Endothelial cell of umbilical vein (primary cell): Measurements from ENCODE around the gene UNC5C. TPM values are rescaled to one million over a fixed set of nuclear protein-coding genes. Genes with fewer than 3 reads are reported as not detected.
A peak's percentile ranks its signal among the peaks of the same experiment; 100 is the strongest.

Source experiments
- BruUV-seq: library from RNA; stranded (reverse); fragments of 400-500 nt; replicated peaks from 2 replicates; lab custom pipeline; 2021; lab: Mats Ljungman, UMichigan
- CTCF ChIA-PET: fragments of 300-600, 350-600 bp; sonication (Branson Sonifier 250); formaldehyde crosslinking; loops from one replicate; lab custom pipeline; 2021; ENCODE audit warnings: antibody characterized with exemption, inconsistent platforms; lab: Charles Lee
- POLR2A ChIA-PET: fragments of 300-600, 350-600 bp; sonication (Branson Sonifier 250); formaldehyde crosslinking; loops from one replicate; lab custom pipeline; 2021; ENCODE audit warnings: antibody characterized with exemption, inconsistent platforms; lab: Charles Lee
- DNase-seq: peaks from one replicate; pipeline ENCODE4 v3.0.0-alpha.2; 2011; ENCODE audit warnings: low read depth, low spot score
- FAIRE-seq: peaks from 2 replicates; lab custom pipeline; 2011; peaks lifted over from hg19 to GRCh38; lab: Jason Lieb, UNC
- H2AFZ ChIP-seq: 2 replicates; pipeline ENCODE4 v1.6.0; 2012; ENCODE audit warnings: low read depth, low read length, control low read depth, inconsistent platforms
- H3K27ac ChIP-seq: 2 replicates; pipeline ENCODE4 v1.5.1; 2011; ENCODE audit warnings: low read depth, mild to moderate bottlenecking, control low read depth, low read length, moderate library complexity; ENCODE audit not compliant: insufficient read depth
- H3K27me3 ChIP-seq, 2 experiments: 2 replicates each; pipeline versions ENCODE4 v1.6.0 to v1.6.1; 2011; ENCODE audit warnings: low read length in 2 of 2, mixed read lengths in 1 of 2; ENCODE audit not compliant: control insufficient read depth in 2 of 2, insufficient read depth in 2 of 2
- H3K36me3 ChIP-seq, 2 experiments: 2 replicates in 1 of 2; 3 replicates in 1 of 2; pipeline ENCODE4 v1.5.1; 2011; ENCODE audit warnings: low read length in 2 of 2, mild to moderate bottlenecking in 1 of 2, moderate library complexity in 1 of 2; ENCODE audit not compliant: control insufficient read depth in 2 of 2, insufficient read depth in 2 of 2; ENCODE audit errors: extremely low read depth in 1 of 2
- H3K4me1 ChIP-seq: 3 replicates; pipeline ENCODE4 v1.5.1; 2011; ENCODE audit warnings: mild to moderate bottlenecking, low read length; ENCODE audit not compliant: control insufficient read depth, insufficient read depth; ENCODE audit errors: extremely low read depth
- H3K4me2 ChIP-seq: 2 replicates; pipeline ENCODE4 v1.6.1; 2011; ENCODE audit warnings: low read length, control low read depth, mixed read lengths; ENCODE audit not compliant: insufficient read depth
- H3K4me3 ChIP-seq, 3 experiments: fragments of 200-600 bp in 1 of 3; sonication (generic), shearing (Covaris generic) in 1 of 3; replicated peaks in 1 of 3; 2 replicates each; pipeline ENCODE4 v1.5.1; 2011 to 2016; ENCODE audit warnings: control low read depth in 3 of 3, low read length in 3 of 3, mild to moderate bottlenecking in 2 of 3, inconsistent platforms in 1 of 3, low read depth in 1 of 3, moderate library complexity in 1 of 3; ENCODE audit not compliant: insufficient read depth in 1 of 3
- H3K79me2 ChIP-seq: 2 replicates; pipeline ENCODE4 v1.6.0; 2012; ENCODE audit warnings: low read length, inconsistent platforms; ENCODE audit not compliant: control insufficient read depth, insufficient read depth
- H3K9ac ChIP-seq: replicated peaks from 2 replicates; pipeline ENCODE3; 2011; ENCODE audit warnings: low read length, control low read depth; ENCODE audit not compliant: insufficient read depth; ENCODE audit errors: extremely low read depth
- H3K9me1 ChIP-seq: replicated peaks from 3 replicates; pipeline ENCODE4 v1.6.0; 2011; ENCODE audit warnings: mild to moderate bottlenecking, low read length; ENCODE audit not compliant: control insufficient read depth, insufficient read depth; ENCODE audit errors: extremely low read depth
- H3K9me3 ChIP-seq: replicated peaks from 2 replicates; pipeline ENCODE4 v1.5.1; 2012; ENCODE audit warnings: low read length, inconsistent platforms; ENCODE audit not compliant: control insufficient read depth, insufficient read depth
- H4K20me1 ChIP-seq: replicated peaks from 2 replicates; pipeline ENCODE3; 2011; ENCODE audit warnings: mild to moderate bottlenecking, low read length; ENCODE audit not compliant: control insufficient read depth, insufficient read depth; ENCODE audit errors: extremely low read depth
- CTCF ChIP-seq, 2 donors: IDR thresholded peaks; 1 replicate in 1 of 2; 2 replicates in 1 of 2; pipeline ENCODE4 v1.5.1; 2011; ENCODE audit warnings: low read length in 2 of 2, mild to moderate bottlenecking in 2 of 2, moderate library complexity in 2 of 2, control low read depth in 1 of 2, inconsistent platforms in 1 of 2, low read depth in 1 of 2; ENCODE audit not compliant: insufficient read depth in 1 of 2; ENCODE audit errors: extremely low read depth in 1 of 2
- EZH2 ChIP-seq: IDR thresholded peaks from 2 replicates; pipeline ENCODE4 v1.6.1; 2012; ENCODE audit warnings: borderline replicate concordance, low read depth, mild to moderate bottlenecking, moderate library complexity, low read length, inconsistent platforms; ENCODE audit not compliant: severe bottlenecking
- FOS ChIP-seq: IDR thresholded peaks from 2 replicates; pipeline ENCODE4 v1.6.1; 2011; ENCODE audit warnings: mild to moderate bottlenecking, low read length, moderate library complexity, borderline replicate concordance; ENCODE audit not compliant: insufficient read depth
- GATA2 ChIP-seq: IDR thresholded peaks from 2 replicates; pipeline ENCODE4 v1.7.0; 2011; ENCODE audit warnings: low read depth, mild to moderate bottlenecking, moderate library complexity, mixed read lengths, low read length; ENCODE audit not compliant: insufficient read length, insufficient read depth
- JUN ChIP-seq: IDR thresholded peaks from 2 replicates; pipeline ENCODE4 v1.6.1; 2011; ENCODE audit warnings: borderline replicate concordance, low read depth; ENCODE audit not compliant: insufficient read length, insufficient read depth
- MAX ChIP-seq: IDR thresholded peaks from 2 replicates; pipeline ENCODE4 v1.6.1; 2011; ENCODE audit not compliant: insufficient read depth, insufficient read length
- MYC ChIP-seq: IDR thresholded peaks from one replicate; pipeline ENCODE4 v1.6.1; 2011; ENCODE audit warnings: mild to moderate bottlenecking, low read depth, low read length
- POLR2A ChIP-seq: IDR thresholded peaks from 2 replicates; pipeline ENCODE4 v1.6.1; 2012; ENCODE audit warnings: low read depth, mild to moderate bottlenecking, control low read depth, low read length
- POLR2AphosphoS5 ChIP-seq: IDR thresholded peaks from 2 replicates; pipeline ENCODE4 v1.6.1; 2012; ENCODE audit warnings: low read depth, mild to moderate bottlenecking, control low read depth, low read length, moderate library complexity; ENCODE audit not compliant: insufficient read depth
- dilution Hi-C: fragments of 300-500 bp; cut with MboI; formaldehyde crosslinking; loops from one replicate; pipeline ENCODE4 v1.15.0; 2019; ENCODE audit warnings: low sequenced_read_pairs; ENCODE audit not compliant: extremely low pct_ligation_motif_present
- intact Hi-C: fragments of 100-400 bp; cut with micrococcal nuclease; formaldehyde crosslinking; loops from one replicate; pipeline ENCODE4 v1.10.0; 2022
- polyA plus RNA-seq, 4 experiments: library from polyadenylated mRNA; depleted of rRNA in 3 of 4; stranded (reverse) in 3 of 4; unstranded in 1 of 4; fragments of >200 nt; gene quantifications; 2 replicates each; pipeline versions ENCODE4 v1.2.1 to v1.2.3, GENCODE V29; 2011 to 2012; ENCODE audit warnings: missing spikeins in 1 of 4
- total RNA-seq: library from RNA; stranded (reverse); gene quantifications from 2 replicates; pipeline ENCODE4 v1.2.3, GENCODE V29; 2021

UNC5C gene
- total and polyA plus RNA-seq, 2 donors (not counting 3 experiments of a cell fraction or from before 2014, with no cell fraction given): 0.44 to 0.53 TPM

GRCh38 chr4:95363559-95363925, 185.2 kb downstream of the UNC5C start:
- Histone ChIP-seq H3K27me3 (no peaks in the 10 kb centered on the region), H4K20me1 (no peaks in the 10 kb centered on the region), H3K9me3 (no peaks in the 10 kb centered on the region), H3K27ac (peak overlapping the region; percentile 1), H3K9me1 (no peaks in the 10 kb centered on the region), H3K36me3 (no peaks in the 10 kb centered on the region), H3K9ac (no peak overlapping the region), H3K4me1 (peaks cover 10% of the 10 kb centered on the region), H2AFZ (peak overlapping the region; percentile 34), H3K4me2 (peak overlapping the region; percentile 49), H3K79me2 (no peaks in the 10 kb centered on the region), H3K4me3 (no peak overlapping the region)
- FAIRE-seq (no peak), DNase-seq (no peak)
- ChIA-PET CTCF (interaction anchor here (0.6 to 1.9 kb wide), 11 partner anchors 8 to 180 kb away, joined by 3 to 7 read pairs (median 4); no protein-coding TSS in a partner anchor), POLR2A (no interaction called here)
- no TSS peak for BruUV-seq
- intact Hi-C loops: loop anchor here (2.0 to 5.0 kb wide), 3 partner anchors 71 to 197 kb away; no protein-coding TSS in a partner anchor
- TF ChIP-seq POLR2AphosphoS5 (no peak), GATA2 (no peak), MAX (no peak), EZH2 (no peak), CTCF (IDR thresholded peaks at IDR 0.05; ENCODE audit: extremely low read depth in 1 of 2, insufficient read depth in 1 of 2, low read depth in 1 of 2, low read length in 2 of 2) (no peak), JUN (no peak), POLR2A (no peak), FOS (no peak), MYC (no peak)
- dilution Hi-C loops: no loop called here
